A549 treated with Mapracorat at 1 μM for 4 hours (cell line): ENCODE results near the gene LUC7L3. TPM values are rescaled to one million over a fixed set of nuclear protein-coding genes. Genes with fewer than 3 reads are reported as not detected.

Experiments used
- total RNA-seq: library from RNA; stranded (reverse); fragments of 200-300 nt; extraction: Qiagen RNA extraction; gene quantifications from 5 replicates; pipeline ENCODE4 v1.2.3, GENCODE V29; 2022

Gene LUC7L3, protein sequence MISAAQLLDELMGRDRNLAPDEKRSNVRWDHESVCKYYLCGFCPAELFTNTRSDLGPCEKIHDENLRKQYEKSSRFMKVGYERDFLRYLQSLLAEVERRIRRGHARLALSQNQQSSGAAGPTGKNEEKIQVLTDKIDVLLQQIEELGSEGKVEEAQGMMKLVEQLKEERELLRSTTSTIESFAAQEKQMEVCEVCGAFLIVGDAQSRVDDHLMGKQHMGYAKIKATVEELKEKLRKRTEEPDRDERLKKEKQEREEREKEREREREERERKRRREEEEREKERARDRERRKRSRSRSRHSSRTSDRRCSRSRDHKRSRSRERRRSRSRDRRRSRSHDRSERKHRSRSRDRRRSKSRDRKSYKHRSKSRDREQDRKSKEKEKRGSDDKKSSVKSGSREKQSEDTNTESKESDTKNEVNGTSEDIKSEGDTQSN
- total RNA-seq, result 71.6 to 106 TPM (median 88.4 TPM) in 5 replicates

GRCh38 chr17:50719144-50719923 lies at the start of gene LUC7L3:
LUC7L3 (plus strand) TSS chr17:50719603; CDS start chr17:50719733, 130 bp downstream.

GRCh38 chr17:50707289-50708049 lies 11.9 kb upstream of the LUC7L3 start, which contains the start of gene ANKRD40:
ANKRD40 (minus strand) TSS chr17:50707914; CDS start chr17:50707654, 260 bp downstream.

DNA sequence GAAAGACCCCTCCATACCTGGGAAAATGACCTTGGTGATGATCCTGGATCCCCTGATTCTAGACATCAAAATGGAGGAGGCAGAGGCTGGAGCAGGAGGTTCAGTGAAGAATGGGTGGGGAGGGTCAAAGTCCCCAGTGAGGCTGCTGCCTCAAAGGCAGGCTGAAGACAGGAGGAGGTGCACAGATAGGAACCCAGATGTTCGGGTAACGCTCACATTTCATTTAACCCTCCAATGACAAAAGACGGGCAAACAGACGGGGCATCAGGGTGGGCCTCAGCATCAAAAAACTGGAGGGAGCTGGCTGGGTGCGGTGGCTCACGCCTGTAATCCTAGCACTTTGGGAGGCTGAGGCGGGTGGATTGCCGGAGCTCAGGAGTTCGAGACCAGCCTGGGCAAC lies 48.0 kb downstream of the LUC7L3 start, which contains the start of gene ANKRD40CL:
Gene ANKRD40CL (minus strand): TSS at position 73 of the 400 bp plus-strand sequence. CDS start 605 bp downstream, outside the sequence.

Other genes with a start within 250 kb of the LUC7L3 start
- 25.7 to 34.8 TPM (median 32.4 TPM) in 5 replicates for gene RSAD1, start 240.7 kb upstream of the LUC7L3 start, total RNA-seq
- gene MYCBPAP, start 211.2 kb upstream of the LUC7L3 start, total RNA-seq, result 0.32 to 1.2 TPM (median 0.84 TPM) in 5 replicates
- gene EPN3, start 186.9 kb upstream of the LUC7L3 start, total RNA-seq, result 0.13 to 0.29 TPM (median 0.19 TPM) in 5 replicates
- 65.4 to 88.3 TPM (median 83.2 TPM) in 5 replicates for gene SPATA20, start 172.4 kb upstream of the LUC7L3 start, total RNA-seq
- 2.7 to 4.6 TPM (median 4.1 TPM) in 5 replicates for gene CACNA1G, start 158.9 kb upstream of the LUC7L3 start, total RNA-seq
- 115 to 150 TPM (median 131 TPM) in 5 replicates for gene ABCC3, start 84.7 kb upstream of the LUC7L3 start, total RNA-seq
- gene ANKRD40, start 11.7 kb upstream of the LUC7L3 start, total RNA-seq, result 47.0 to 48.9 TPM (median 48.5 TPM) in 5 replicates
- gene ANKRD40CL, start 47.9 kb downstream of the LUC7L3 start, total RNA-seq, result not detected in 5 replicates
- gene WFIKKN2, start 116.0 kb downstream of the LUC7L3 start, total RNA-seq, result not detected in 5 replicates
- 82.8 to 108 TPM (median 86.5 TPM) in 5 replicates for gene TOB1, start 146.8 kb downstream of the LUC7L3 start, total RNA-seq